HG03439 (cell line): ENCODE data around the gene NET1.

ENCODE experiments used
- ATAC-seq: cut with Tn5 transposase; IDR thresholded peaks from one replicate; pipeline ENCODE4 v1.9.1; 2021; ENCODE audit warnings: mild to moderate bottlenecking, moderate library complexity; ENCODE audit not compliant: unreplicated experiment

The NET1 gene

GRCh38 chr10:5497948-5498730, 85.8 kb downstream of the NET1 start:
- no peak for ATAC-seq

- ATAC-seq = no peak
These were observed 86.6 kb downstream of the NET1 start for GRCh38 chr10:5498791-5499492.

GRCh38 chr10:5499493-5500140, 87.3 kb downstream of the NET1 start, which contains the start of gene CALML5:
Gene CALML5 (minus strand): TSS chr10:5499570. CDS start chr10:5499438, 132 bp downstream.
- no peak for ATAC-seq

- ATAC-seq = no peak
These were observed 87.9 kb downstream of the NET1 start for GRCh38 chr10:5500162-5500670.

GRCh38 chr10:5500910-5501309, 88.6 kb downstream of the NET1 start:
- ATAC-seq = no peak

- no peak for ATAC-seq
These were observed 89.7 kb downstream of the NET1 start for GRCh38 chr10:5502061-5502521.

- ATAC-seq = no peak
These were observed 90.5 kb downstream of the NET1 start for GRCh38 chr10:5502571-5503476.

- no peak for ATAC-seq
These were observed 91.1 kb downstream of the NET1 start for GRCh38 chr10:5503477-5503835.

GRCh38 chr10:5504146-5505072, 92.1 kb downstream of the NET1 start:
- no peak for ATAC-seq

- no peak for ATAC-seq
These were observed 93.9 kb downstream of the NET1 start for GRCh38 chr10:5506246-5506645.

GRCh38 chr10:5506751-5507648, 94.6 kb downstream of the NET1 start:
- no peak for ATAC-seq

GRCh38 chr10:5507649-5508131, 95.3 kb downstream of the NET1 start:
- ATAC-seq = no peak

GRCh38 chr10:5508161-5508604, 95.8 kb downstream of the NET1 start:
- no peak for ATAC-seq
